GM18508 (cell line): ENCODE data around the gene PITPNC1.
"Not testable (repeated sequence)": the region's sequence is repeated elsewhere in the genome, so short reads cannot be mapped to it uniquely, and the experiment has no call there.

ENCODE experiments used
- ATAC-seq: cut with Tn5 transposase; IDR thresholded peaks from one replicate; pipeline ENCODE4 v1.9.1; 2021; ENCODE audit warnings: moderate number of reproducible peaks; ENCODE audit not compliant: insufficient read depth, unreplicated experiment

PITPNC1 gene

GRCh38 chr17:67605256-67605912 is 228.3 kb downstream of the PITPNC1 start:
- ATAC-seq, result no peak

GRCh38 chr17:67606471-67606870 is 229.4 kb downstream of the PITPNC1 start:
- ATAC-seq, result no peak

DNA sequence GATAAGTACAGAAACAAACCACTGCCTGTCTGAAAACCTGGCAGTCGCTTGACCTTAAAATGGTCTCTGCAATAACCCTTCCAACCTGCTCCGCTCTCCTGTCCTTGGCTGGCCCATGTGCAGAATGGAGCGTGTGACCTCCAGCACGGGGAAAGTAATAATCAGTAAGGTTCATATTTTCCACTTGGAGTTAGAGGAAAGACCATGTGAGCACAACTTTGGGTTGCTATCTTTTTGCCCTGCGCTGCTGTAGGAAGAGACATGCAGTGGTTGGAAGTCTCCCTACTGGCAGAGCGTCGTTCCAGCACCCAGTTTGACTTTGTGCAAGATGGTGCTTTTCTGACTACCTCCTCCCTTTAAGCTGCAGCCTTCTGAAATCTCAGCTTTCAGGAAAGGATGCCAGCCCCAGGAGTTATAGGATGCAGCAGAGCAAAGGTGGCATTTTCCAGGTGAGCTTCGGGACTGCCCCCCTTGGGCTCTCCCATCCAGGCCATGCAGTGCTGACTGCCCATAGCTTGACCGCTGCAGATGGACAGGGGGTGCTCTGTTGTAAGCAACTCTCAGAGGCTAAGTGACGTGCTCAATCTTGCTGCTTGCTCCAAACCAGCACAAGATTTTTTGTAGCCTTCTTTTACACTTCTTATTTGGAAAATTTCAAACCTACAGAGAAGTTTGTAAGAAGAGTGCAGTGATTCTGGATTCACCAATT is 230.0 kb downstream of the PITPNC1 start:
- no peak for ATAC-seq

GRCh38 chr17:67610061-67610460 is 233.0 kb downstream of the PITPNC1 start:
- no peak for ATAC-seq

- ATAC-seq, result no peak
Observed at GRCh38 chr17:67613961-67614360, 236.9 kb downstream of the PITPNC1 start.

DNA sequence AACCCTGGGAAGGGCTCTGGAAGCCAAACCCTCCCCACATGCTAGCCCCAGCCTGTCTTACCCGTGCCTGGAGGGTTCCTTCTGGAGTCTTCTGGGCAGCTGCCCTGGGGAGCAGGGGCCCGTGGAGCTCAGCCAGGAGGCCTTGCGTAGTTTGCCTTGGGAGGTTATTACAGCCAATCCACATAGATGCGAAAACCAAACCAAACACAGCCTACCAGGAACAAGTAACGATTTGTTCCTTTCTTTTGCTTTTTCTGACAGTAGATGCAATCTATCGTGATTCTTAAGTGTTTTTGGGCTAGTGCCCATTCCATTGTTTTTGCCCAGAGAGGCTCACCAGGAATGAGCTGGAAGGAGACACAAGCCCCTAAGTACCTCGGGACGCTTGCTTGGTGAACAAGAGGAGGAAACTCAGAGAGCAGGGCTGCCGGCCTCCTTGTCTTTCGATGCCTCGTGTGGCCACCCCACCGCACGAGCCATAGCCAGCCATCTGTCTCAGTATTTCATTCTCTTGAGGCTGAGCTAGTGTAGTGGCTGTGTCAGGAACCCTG is 238.0 kb downstream of the PITPNC1 start:
- ATAC-seq, result no peak

DNA sequence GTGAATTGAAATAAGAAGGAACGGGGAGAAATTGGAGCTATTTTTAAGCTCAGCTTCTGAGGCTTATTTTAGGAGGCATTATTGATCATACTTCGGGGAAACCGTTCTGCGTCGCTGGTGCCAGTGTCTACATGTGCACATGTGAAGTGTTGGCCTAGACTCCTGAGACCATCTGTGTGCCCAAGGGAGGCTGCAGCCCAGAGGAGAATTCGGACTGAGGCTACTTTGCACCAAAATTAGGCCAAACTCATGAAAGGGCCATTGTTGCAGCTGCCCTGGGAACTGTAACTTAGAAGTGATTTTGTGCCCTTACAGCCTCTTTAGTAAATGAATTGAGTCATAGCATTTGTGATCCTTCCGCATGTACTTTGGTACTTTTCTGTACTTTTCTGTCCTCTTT is 238.7 kb downstream of the PITPNC1 start:
- ATAC-seq, result no peak

GRCh38 chr17:67617304-67617899 is 240.3 kb downstream of the PITPNC1 start:
- ATAC-seq, result no peak

DNA sequence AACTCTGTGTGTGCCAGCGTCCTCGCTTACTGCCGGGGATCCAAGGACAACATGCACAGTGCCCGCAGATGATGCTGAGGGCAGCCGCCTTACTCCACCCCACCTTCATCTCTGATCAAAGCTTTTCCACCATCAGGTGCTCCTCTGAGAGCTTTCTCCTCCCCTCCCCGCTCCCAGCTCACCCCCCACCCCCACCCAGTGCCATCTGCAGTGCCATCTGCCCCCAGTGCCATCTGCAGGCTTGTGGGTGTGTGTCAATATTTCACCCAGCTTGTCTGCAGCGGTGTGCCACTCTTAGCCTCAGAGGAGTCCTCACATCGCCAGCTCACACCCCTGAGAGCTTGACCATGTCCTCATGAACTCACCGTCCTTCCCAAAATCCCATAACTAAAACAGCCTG is 242.5 kb downstream of the PITPNC1 start:
- ATAC-seq, result no peak

GRCh38 chr17:67620088-67620487 is 243.0 kb downstream of the PITPNC1 start:
- ATAC-seq, result no peak

- no peak for ATAC-seq
Observed at GRCh38 chr17:67620636-67621035, 243.6 kb downstream of the PITPNC1 start.

GRCh38 chr17:67623767-67624166 is 246.7 kb downstream of the PITPNC1 start:
- ATAC-seq, result no peak

- no peak for ATAC-seq
Observed at GRCh38 chr17:67624886-67625656, 248.0 kb downstream of the PITPNC1 start.

DNA sequence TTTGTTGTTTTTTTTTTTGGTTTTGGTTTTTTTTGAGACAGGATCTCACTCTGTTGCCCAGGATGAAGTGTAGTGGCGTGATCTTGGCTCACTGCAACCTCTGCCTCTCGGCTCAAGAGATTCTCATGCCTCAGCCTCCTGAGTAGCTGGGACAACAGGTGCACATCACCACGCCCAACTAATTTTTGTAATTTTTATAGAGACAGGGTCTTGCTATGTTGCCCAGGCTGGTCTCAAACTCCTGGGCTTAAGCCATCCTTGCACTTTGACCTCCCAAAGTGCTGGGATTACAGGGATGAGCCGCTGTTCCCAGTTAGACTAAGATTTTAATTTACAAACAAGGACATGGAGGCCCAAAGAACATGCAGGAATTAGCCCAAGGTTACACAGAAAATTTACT is 248.9 kb downstream of the PITPNC1 start:
- no peak for ATAC-seq

DNA sequence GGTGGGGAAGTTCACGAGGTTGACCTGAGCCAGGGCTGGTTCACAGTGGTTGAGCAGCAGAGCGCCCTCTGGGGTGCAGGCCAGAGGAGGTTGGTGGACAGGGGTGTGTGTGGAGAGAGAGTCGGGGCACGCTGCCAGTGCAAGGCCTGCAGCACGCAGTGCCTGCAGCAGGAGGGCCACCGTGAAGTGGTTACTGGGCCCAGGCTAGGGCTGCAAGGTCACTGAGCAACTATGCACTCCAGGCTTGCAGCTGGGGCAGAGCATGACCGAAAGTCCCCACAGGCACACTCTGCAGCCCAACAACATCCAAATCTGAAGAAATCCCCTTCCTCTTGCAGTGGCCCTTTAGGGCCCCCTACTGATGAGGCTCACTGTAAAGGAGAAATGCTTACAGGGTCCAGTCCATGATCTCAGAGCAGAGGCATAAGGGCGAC is 251.5 kb downstream of the PITPNC1 start:
- ATAC-seq, result no peak

DNA sequence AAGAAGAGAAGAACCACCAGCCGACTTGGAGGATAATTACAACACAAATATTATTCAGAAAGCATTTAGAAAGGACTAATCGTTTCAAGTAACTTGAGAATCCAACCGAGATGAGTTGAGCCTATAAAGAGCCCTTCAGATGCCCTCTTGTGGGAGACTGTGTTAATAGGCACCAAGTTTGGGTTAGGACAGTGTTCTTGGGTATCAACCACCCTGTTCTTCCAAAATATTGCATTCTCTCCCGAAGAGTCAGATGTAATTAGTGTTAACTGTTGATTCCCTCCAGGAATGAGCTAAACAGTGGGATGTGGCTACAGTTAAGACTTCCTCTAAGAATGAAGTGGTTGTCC is 252.9 kb downstream of the PITPNC1 start:
- ATAC-seq, result no peak

DNA sequence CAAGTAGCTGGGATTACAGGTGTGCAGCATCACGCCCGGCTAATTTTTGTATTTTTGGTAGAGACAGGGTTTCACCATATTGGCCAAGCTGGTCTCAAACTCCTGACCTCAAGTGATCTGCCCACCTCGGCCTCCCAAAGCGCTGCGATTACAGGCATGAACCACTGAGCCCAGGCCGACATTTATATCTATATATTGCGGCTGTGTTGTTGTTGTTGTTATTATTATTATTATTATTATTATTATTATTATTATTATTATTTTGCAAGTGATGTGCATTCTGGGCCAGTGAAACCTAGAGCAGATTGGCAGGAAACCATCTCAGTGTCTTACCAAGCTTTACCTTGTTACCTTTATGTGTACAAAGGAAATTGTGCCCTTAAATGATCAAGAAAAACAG is 253.8 kb downstream of the PITPNC1 start:
- not testable (repeated sequence) for ATAC-seq

GRCh38 chr17:67632141-67632540 is 255.1 kb downstream of the PITPNC1 start:
- no peak for ATAC-seq

- ATAC-seq, result no peak
Observed at GRCh38 chr17:67633751-67634211, 256.7 kb downstream of the PITPNC1 start.

- ATAC-seq, result no peak
Observed at GRCh38 chr17:67635681-67636080, 258.6 kb downstream of the PITPNC1 start.

DNA sequence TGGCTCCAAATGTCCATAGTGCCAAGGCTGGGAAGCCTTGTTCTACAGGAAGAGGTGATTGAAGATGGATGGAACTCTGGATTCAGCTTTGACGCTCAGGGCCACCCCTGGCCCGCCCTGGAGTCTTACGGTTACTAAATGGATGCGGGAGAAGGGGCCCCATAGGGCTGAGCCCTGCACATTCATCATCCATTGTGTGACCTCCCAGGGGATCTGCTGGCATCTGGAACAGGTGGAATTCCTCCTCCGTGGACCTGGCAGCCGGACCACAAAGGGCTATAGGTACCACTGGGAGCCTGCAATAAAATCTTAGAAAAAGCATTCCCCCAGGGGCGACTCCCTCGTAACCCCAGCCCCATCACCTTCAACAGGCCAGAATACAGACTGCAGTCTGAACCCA is 259.2 kb downstream of the PITPNC1 start:
- ATAC-seq, result no peak
